Hair follicular keratinocyte (primary cell): Measurements from ENCODE around the gene OR7A5. TPM values are rescaled to one million over a fixed set of nuclear protein-coding genes. Genes with fewer than 3 reads are reported as not detected.

Experiments
- total RNA-seq: library from RNA; depleted of rRNA; stranded (reverse); fragments of >200 nt; gene quantifications from 2 replicates; pipeline ENCODE4 v1.2.3, GENCODE V29; 2015

The OR7A5 gene
- not detected in 2 replicates for total RNA-seq

DNA sequence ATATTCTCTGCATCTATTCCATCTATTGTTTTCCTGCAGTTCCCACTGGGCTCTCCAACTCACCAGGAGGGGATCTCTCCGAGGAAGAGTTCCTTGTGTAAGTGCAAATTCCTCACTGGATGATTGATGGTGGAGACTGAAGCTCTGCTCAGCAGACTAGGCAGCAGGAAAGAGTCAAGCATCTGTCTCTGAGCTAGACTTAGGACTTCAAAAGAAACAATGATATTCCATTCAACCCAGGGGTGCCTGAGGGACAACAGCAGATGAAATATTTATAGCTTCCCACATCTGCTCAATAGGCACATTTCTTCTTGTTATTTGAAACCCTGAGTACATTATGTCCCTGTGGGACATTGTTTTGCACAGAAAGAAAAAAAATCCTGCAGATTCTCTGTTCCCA lies at the start of gene OR7A5, which contains the start of gene OR7C1:
OR7A5 (minus strand) TSS at position 175 of the 400 bp plus-strand sequence. CDS start 6,944 bp downstream, outside the sequence.
OR7C1 (minus strand) TSS at position 175 of the 400 bp plus-strand sequence. CDS start 35,049 bp downstream, outside the sequence.

DNA sequence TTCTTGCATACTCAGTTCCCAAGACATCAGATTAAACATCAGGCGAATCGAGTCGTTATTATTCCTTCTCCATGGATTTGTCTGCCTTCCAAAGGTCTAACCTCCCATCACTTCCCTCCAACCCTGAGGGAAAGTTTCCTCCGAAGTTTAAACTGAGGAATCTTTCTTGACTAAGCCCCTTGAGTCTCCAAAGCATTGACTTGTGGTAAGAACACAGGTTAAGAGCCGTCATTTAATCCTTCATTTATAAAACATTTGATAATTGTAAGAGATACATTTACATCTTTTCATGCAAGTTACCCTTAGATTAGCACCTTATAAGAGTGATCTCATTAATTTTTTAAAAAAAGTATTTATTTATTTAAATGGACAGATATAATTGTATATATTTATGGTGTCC lies 13.8 kb upstream of the OR7A5 start, which contains the start of gene OR7A10:
OR7A10 (minus strand) TSS at position 101 of the 400 bp plus-strand sequence. CDS start 7,045 bp downstream, outside the sequence.

DNA sequence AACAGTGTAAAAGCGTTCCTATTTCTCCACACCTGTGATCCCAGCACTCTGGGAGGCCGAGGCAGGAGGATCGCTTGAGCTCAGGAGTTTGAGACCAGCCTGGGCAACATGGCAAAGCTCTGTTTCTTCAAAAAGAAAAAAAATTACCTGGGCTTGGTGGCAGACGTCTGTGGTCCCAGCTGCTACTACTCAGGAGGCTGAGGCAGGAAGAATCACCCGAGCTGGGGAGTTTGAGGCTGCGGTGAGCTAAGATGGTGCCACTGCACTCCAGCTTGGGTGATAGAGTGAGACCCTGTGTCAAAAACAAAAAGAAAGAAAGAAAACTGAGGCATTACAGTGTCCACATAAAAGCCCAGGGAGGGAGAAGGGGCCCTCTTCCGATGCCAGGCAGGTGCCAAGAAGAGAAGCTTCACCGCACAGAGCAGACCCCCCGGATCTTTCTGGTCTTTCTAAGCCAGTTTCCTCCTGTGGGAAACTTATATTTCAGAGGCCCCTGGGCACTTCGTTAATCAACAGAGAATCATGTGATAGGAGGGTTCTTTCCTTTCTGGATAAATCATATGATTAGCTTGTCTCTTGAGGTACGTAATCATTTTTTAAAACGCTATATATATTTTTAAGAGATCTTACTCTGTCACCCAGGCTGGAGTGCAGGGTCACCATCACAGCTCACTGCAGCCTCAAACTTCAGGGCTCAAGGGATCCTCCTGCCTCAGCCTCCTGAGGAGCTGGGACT lies 56.7 kb downstream of the OR7A5 start, which contains the start of gene ADGRE2:
ADGRE2 (minus strand) TSS at position 451 of the 736 bp plus-strand sequence. CDS start 1,804 bp downstream, outside the sequence.

Other genes starting within 250 kb of the OR7A5 start
- not detected in 2 replicates for gene ADGRE3, start 160.3 kb downstream of the OR7A5 start, total RNA-seq
- gene ZNF333, start 145.1 kb downstream of the OR7A5 start, total RNA-seq = 3.2 and 5.1 TPM in 2 replicates
- 2.2 and 2.5 TPM in 2 replicates for gene ADGRE2, start 56.6 kb downstream of the OR7A5 start, total RNA-seq
- not detected in 2 replicates for gene OR7C1, start within 50 bp of the OR7A5 start, total RNA-seq
- gene OR7A10, start 13.7 kb upstream of the OR7A5 start, total RNA-seq = not detected in 2 replicates
- not detected in 2 replicates for gene OR7A17, start 50.9 kb upstream of the OR7A5 start, total RNA-seq
- gene OR7C2, start 106.3 kb upstream of the OR7A5 start, total RNA-seq = not detected in 2 replicates
- 0.23 TPM in 1 of 2 replicates, not detected in the other for gene SLC1A6, start 144.7 kb upstream of the OR7A5 start, total RNA-seq
- 0.53 and 8.0 TPM in 2 replicates for gene CASP14, start 214.3 kb upstream of the OR7A5 start, total RNA-seq
- gene OR1I1, start 247.0 kb upstream of the OR7A5 start, total RNA-seq = not detected in 2 replicates